Heart right ventricle (tissue), 16 donors: Measurements from ENCODE around the gene ATRN. TPM values are rescaled to one million over a fixed set of nuclear protein-coding genes. Genes with fewer than 3 reads are reported as not detected.

Experiments used
- ATAC-seq, 8 donors: fragments of 200-7000 bp; cut with Tn5 transposase; one replicate each; pipeline ENCODE4 v1.9.1; 2020; ENCODE audit warnings: mild to moderate bottlenecking in 8 of 8, moderate library complexity in 8 of 8, moderate number of reproducible peaks in 1 of 8
- DNase-seq, 2 donors: peaks; one replicate each; pipeline ENCODE4 v3.0.0-alpha.2; 2020
- H3K27ac ChIP-seq, 10 donors: fragments of 200-600 bp; sonication (generic) in 2 of 10; one replicate each; pipeline versions ENCODE4 v1.5.0 to v1.8.0; 2020 to 2022; ENCODE audit warnings: mild to moderate bottlenecking in 3 of 10
- H3K27me3 ChIP-seq, 7 donors: fragments of 200-600 bp; one replicate each; pipeline ENCODE4 v1.8.0; 2021 to 2022; ENCODE audit warnings: mild to moderate bottlenecking in 2 of 7
- H3K36me3 ChIP-seq, 9 donors: fragments of 200-600 bp; sonication (generic) in 1 of 9; one replicate each; pipeline versions ENCODE4 v1.5.0 to v1.8.0; 2020 to 2022; ENCODE audit warnings: mild to moderate bottlenecking in 2 of 9
- H3K4me1 ChIP-seq, 9 donors: fragments of 200-600 bp; sonication (generic) in 1 of 9; one replicate each; pipeline versions ENCODE4 v1.5.0 to v1.8.0; 2020 to 2022; ENCODE audit warnings: mild to moderate bottlenecking in 4 of 9
- H3K4me3 ChIP-seq, 10 donors: fragments of 200-600 bp; sonication (generic) in 2 of 10; one replicate each; pipeline versions ENCODE4 v1.5.0 to v1.8.0; 2020 to 2022; ENCODE audit warnings: mild to moderate bottlenecking in 7 of 10, moderate library complexity in 2 of 10
- H3K9me3 ChIP-seq, 11 donors: fragments of 200-600 bp in 10 of 11; sonication (generic) in 2 of 11; one replicate each; pipeline versions ENCODE4 v1.5.0 to v1.8.0; 2013 to 2022; ENCODE audit warnings: mild to moderate bottlenecking in 2 of 11, control low read depth in 1 of 11, moderate library complexity in 1 of 11
- CTCF ChIP-seq, 9 donors: fragments of 200-600 bp; sonication (generic) in 2 of 9; IDR thresholded peaks; one replicate each; pipeline versions ENCODE4 v1.5.0 to v1.8.0; 2021 to 2022; ENCODE audit warnings: antibody characterized with exemption in 9 of 9, mild to moderate bottlenecking in 5 of 9, moderate library complexity in 1 of 9
- WGBS, 2 donors: extraction: QIAGEN DNeasy Blood & Tissue Kit; methylation state at CpG; one replicate each; pipeline ENCODE4 v1.1.7; 2013; ENCODE audit warnings: inconsistent platforms in 1 of 2; 5-methylcytosine and 5-hydroxymethylcytosine counted together
- intact Hi-C, 10 donors: fragments of 100-400 bp; cut with DNase I; formaldehyde crosslinking; loops; one replicate each; pipeline versions ENCODE4 v1.11.1 to v1.14.2; 2022
- polyA plus RNA-seq, 2 donors: library from polyadenylated mRNA; stranded (reverse); fragments of 200-250 nt; gene quantifications; one replicate each; pipeline ENCODE4 v1.2.3, GENCODE V29; 2013
- total RNA-seq, 10 donors: library from RNA; stranded (reverse); fragmentation: NEBNext Ultra II Directional in 3 of 10; extraction: Animal tissue kit (Norgen Biotek cat#: 25700) in 3 of 10; gene quantifications; one replicate each; pipeline versions ENCODE4 v1.2.1 to v1.2.4, GENCODE V29; 2021 to 2023
- donor health status: Arrhythmogenic right ventricular cardiomyopathy.
- donor health status: ischemic (EF 13 %, LVEDD 7.1; RV severe dilation, severe dysfunction).
- donor health status: healthy with polysubstance abuse.
- donor health status: DM: no; HTN: yes; CAD: no.
- donor health status: DM: no; HTN: no; CAD: no.
- donor health status: ischemic (EF 25% LVEDD 6.9; RV normal size, moderate dysfunction).
- donor health status: ischemic (EF 25% LVEDD 5.7; RV mildly dilated, moderate dysfunction).
- donor health status: healthy.
- donor health status: DM: yes; HTN: yes; CAD: no.
- donor health status: Ischemic cardiomyopathy.
- donor health status: ischemic (EF 35%, LVEDD 5.7; RV mildly dilated, moderate dysfunction).
- donor health status: nonischemic (EF 11% LVEDD 7.7; RV severe dilation, severe dysfunction).
- donor health status: DM: yes; HTN: yes; CAD: no.
- donor health status: PGD.
- donor health status: ischemic (EF 29% LVEDD 5.4; RV normal size, mild dysfunction).
- donor health status: nonischemic (EF 23%, LVEDD 6.1; RV moderate dilation, normal function).

The ATRN gene
- total and polyA plus RNA-seq, 12 donors, result 4.6 to 44.0 (median 37.8) TPM

GRCh38 chr20:3483784-3484183 lies 13.0 kb downstream of the ATRN start:
- intact Hi-C loops, result no loop called here
- 71 to 76% methylated on average over 1 of the region's 1 CpG for WGBS, 2 donors
- no peaks in the 10 kb centered on the region for H3K27me3 ChIP-seq
- H3K4me1 ChIP-seq, result peaks cover 0 to 30% (median 7%) of the 10 kb centered on the region in 9 donors
- no peak overlapping the region for H3K27ac ChIP-seq
- DNase-seq (no peak), ATAC-seq (no peak)
- peaks cover 0 to 11% (median 0%) of the 10 kb centered on the region in 9 donors for H3K36me3 ChIP-seq
- peaks cover 0 to 17% (median 4%) of the 10 kb centered on the region in 11 donors for H3K9me3 ChIP-seq
- no peak overlapping the region for H3K4me3 ChIP-seq
- no peak for TF ChIP-seq CTCF (IDR thresholded peaks at IDR 0.05)

GRCh38 chr20:3485913-3486312 lies 15.1 kb downstream of the ATRN start:
- Histone ChIP-seq H3K36me3 (peaks cover 0 to 16% (median 0%) of the 10 kb centered on the region in 9 donors), H3K9me3 (peaks cover 0 to 17% (median 4%) of the 10 kb centered on the region in 11 donors), H3K4me3 (no peak overlapping the region), H3K4me1 (peaks cover 0 to 26% (median 7%) of the 10 kb centered on the region in 9 donors), H3K27me3 (no peaks in the 10 kb centered on the region), H3K27ac (no peak overlapping the region)
- TF ChIP-seq CTCF (IDR thresholded peaks at IDR 0.05), result no peak
- 96 to 98% methylated on average over 1 of the region's 1 CpG for WGBS, 2 donors
- intact Hi-C loops, result no loop called here
- no peak for DNase-seq
- no peak for ATAC-seq

- intact Hi-C loops, result no loop called here
- ATAC-seq, result no peak
- WGBS, 2 donors, result 95 to 96% methylated on average over 1 of the region's 1 CpG
Observed at GRCh38 chr20:3486850-3487249, 16.0 kb downstream of the ATRN start.

GRCh38 chr20:3492669-3493068 lies 21.9 kb downstream of the ATRN start:
- WGBS, 2 donors, result 96% methylated on average over 11 of the region's 11 CpGs
- ATAC-seq (no peak), DNase-seq (no peak)
- H3K4me1 ChIP-seq, result peaks cover 0 to 4% (median 0%) of the 10 kb centered on the region in 9 donors
- peaks cover 0 to 16% (median 0%) of the 10 kb centered on the region in 9 donors for H3K36me3 ChIP-seq
- H3K4me3 ChIP-seq, result no peak overlapping the region
- H3K27ac ChIP-seq, result no peak overlapping the region
- H3K9me3 ChIP-seq, result peaks cover 0 to 27% (median 15%) of the 10 kb centered on the region in 11 donors
- no peaks in the 10 kb centered on the region for H3K27me3 ChIP-seq
- intact Hi-C loops, result no loop called here
- TF ChIP-seq CTCF (IDR thresholded peaks at IDR 0.05), result no peak

More at GRCh38 chr20:3486850-3487249, 16.0 kb downstream of the ATRN start:
- no peaks in the 10 kb centered on the region for H3K27me3 ChIP-seq
- H3K4me3 ChIP-seq, result no peak overlapping the region
- peaks cover 0 to 16% (median 0%) of the 10 kb centered on the region in 9 donors for H3K36me3 ChIP-seq
- H3K9me3 ChIP-seq, result peaks cover 0 to 17% (median 4%) of the 10 kb centered on the region in 11 donors
- H3K4me1 ChIP-seq, result peaks cover 0 to 23% (median 7%) of the 10 kb centered on the region in 9 donors
- no peak for DNase-seq
- H3K27ac ChIP-seq, result no peak overlapping the region
- TF ChIP-seq CTCF (IDR thresholded peaks at IDR 0.05), result no peak
